Head of caudate nucleus (tissue), 42 donors: Measurements from ENCODE around the gene WFS1.
A peak's percentile ranks its signal among the peaks of the same experiment; 100 is the strongest.

ENCODE experiments used
- DNase-seq, 42 donors: peaks; one replicate each; pipeline versions ENCODE4 v3.0.0 to v3.0.0-alpha.2; 2020 to 2021; ENCODE audit warnings: mixed read lengths in 7 of 42
- intact Hi-C: fragments of 100-400 bp; cut with DNase I; formaldehyde crosslinking; loops from one replicate; pipeline ENCODE4 v1.15.0; 2022

WFS1 gene

GRCh38 chr4:6231663-6232165 is 37.9 kb upstream of the WFS1 start:
- DNase-seq, result peak in 3 of 42 donors; percentile 5 to 29 (median 5)
- intact Hi-C loops, result no loop called here

- DNase-seq, result peak in 4 of 42 donors; percentile 5 to 30 (median 13)
- intact Hi-C loops, result no loop called here
These were observed 36.5 kb upstream of the WFS1 start for GRCh38 chr4:6232836-6233785.

- intact Hi-C loops, result no loop called here
- DNase-seq, result peak in 7 of 42 donors; percentile 4 to 34 (median 20)
These were observed 35.7 kb upstream of the WFS1 start for GRCh38 chr4:6233929-6234328.

- peak in 5 of 42 donors; percentile 1 to 21 (median 11) for DNase-seq
These were observed 34.6 kb upstream of the WFS1 start for GRCh38 chr4:6235012-6235411.

GRCh38 chr4:6235901-6236640 is 33.6 kb upstream of the WFS1 start:
- intact Hi-C loops, result no loop called here
- DNase-seq, result peak in 6 of 42 donors; percentile 1 to 12 (median 4)

More at GRCh38 chr4:6235012-6235411, 34.6 kb upstream of the WFS1 start:
- intact Hi-C loops, result no loop called here

GRCh38 chr4:6236816-6237390 is 32.7 kb upstream of the WFS1 start:
- intact Hi-C loops, result no loop called here
- DNase-seq, result peak in 9 of 42 donors; percentile 1 to 26 (median 5)

GRCh38 chr4:6239486-6239885 is 30.2 kb upstream of the WFS1 start:
- DNase-seq, result peak in 11 of 42 donors; percentile 1 to 36 (median 9)
- intact Hi-C loops, result no loop called here

GRCh38 chr4:6239968-6240367 is 29.7 kb upstream of the WFS1 start:
- DNase-seq, result peak in 4 of 42 donors; percentile 3 to 13 (median 8)
- intact Hi-C loops, result no loop called here

GRCh38 chr4:6241062-6241845 is 28.4 kb upstream of the WFS1 start:
- intact Hi-C loops, result no loop called here
- DNase-seq, result peak in 1 of 42 donors; percentile 6

- no peak for DNase-seq
- intact Hi-C loops, result no loop called here
These were observed 27.2 kb upstream of the WFS1 start for GRCh38 chr4:6242271-6243029.

- DNase-seq, result peak in 41 of 42 donors; percentile 51 to 89 (median 74)
- intact Hi-C loops, result no loop called here
These were observed 24.1 kb upstream of the WFS1 start for GRCh38 chr4:6245246-6246169.

GRCh38 chr4:6246170-6246634 is 23.4 kb upstream of the WFS1 start:
- intact Hi-C loops, result no loop called here
- DNase-seq, result no peak

- DNase-seq, result no peak
- intact Hi-C loops, result loop anchor here (2.0 kb wide), 1 partner anchor 80 kb away; no protein-coding TSS in a partner anchor
These were observed 21.3 kb upstream of the WFS1 start for GRCh38 chr4:6248394-6248793.

- intact Hi-C loops, result no loop called here
- peak in 22 of 42 donors; percentile 21 to 77 (median 49) for DNase-seq
These were observed 19.2 kb upstream of the WFS1 start for GRCh38 chr4:6250235-6250983.

GRCh38 chr4:6250984-6251295 is 18.7 kb upstream of the WFS1 start:
- no peak for DNase-seq
- intact Hi-C loops, result no loop called here

- intact Hi-C loops, result no loop called here
- DNase-seq, result no peak
These were observed 18.3 kb upstream of the WFS1 start for GRCh38 chr4:6251365-6251764.
